HL-60 (cell line): ENCODE measurements around the gene MYH10.

Experiments used
- GABPA ChIP-seq: IDR thresholded peaks from 2 replicates; pipeline ENCODE4 v1.6.1; 2012; ENCODE audit warnings: low read depth
- POLR2AphosphoS5 ChIP-seq: IDR thresholded peaks from 2 replicates; pipeline ENCODE4 v1.6.1; 2012; ENCODE audit warnings: low read depth
- SPI1 ChIP-seq: IDR thresholded peaks from 2 replicates; pipeline ENCODE4 v1.6.1; 2012; ENCODE audit warnings: low read depth, mild to moderate bottlenecking, borderline replicate concordance
- TF ChIP-seq, protein P1 (sequence below): IDR thresholded peaks from one replicate; pipeline ENCODE4 v1.5.1; 2011; ENCODE audit warnings: low read length, control low read depth, inconsistent platforms; ENCODE audit not compliant: insufficient read depth
- TF ChIP-seq, protein P2 (sequence below): IDR thresholded peaks from 2 replicates; pipeline ENCODE4 v1.6.1; 2012; ENCODE audit warnings: low read depth; ENCODE audit not compliant: insufficient replicate concordance

DNA sequence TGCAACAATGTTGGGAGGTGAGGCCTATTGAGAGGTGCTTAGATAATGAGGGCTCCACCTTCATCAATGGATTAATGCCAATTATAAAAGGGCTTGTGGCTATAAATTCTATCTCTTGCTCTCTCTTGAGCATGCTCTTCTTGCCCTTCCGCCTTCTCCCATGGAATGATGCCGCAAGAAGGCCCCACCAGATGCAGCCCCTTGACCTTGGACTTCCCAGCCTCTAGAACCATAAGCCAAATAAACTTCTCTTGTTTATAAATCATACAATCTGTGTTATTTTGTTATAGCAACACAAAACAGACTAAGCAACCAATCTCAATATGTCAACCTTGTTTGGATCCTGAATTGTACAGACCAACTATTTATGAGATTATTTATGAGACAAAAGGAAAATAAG is 20.0 kb downstream of the MYH10 start:
- TF ChIP-seq, protein P1, sequence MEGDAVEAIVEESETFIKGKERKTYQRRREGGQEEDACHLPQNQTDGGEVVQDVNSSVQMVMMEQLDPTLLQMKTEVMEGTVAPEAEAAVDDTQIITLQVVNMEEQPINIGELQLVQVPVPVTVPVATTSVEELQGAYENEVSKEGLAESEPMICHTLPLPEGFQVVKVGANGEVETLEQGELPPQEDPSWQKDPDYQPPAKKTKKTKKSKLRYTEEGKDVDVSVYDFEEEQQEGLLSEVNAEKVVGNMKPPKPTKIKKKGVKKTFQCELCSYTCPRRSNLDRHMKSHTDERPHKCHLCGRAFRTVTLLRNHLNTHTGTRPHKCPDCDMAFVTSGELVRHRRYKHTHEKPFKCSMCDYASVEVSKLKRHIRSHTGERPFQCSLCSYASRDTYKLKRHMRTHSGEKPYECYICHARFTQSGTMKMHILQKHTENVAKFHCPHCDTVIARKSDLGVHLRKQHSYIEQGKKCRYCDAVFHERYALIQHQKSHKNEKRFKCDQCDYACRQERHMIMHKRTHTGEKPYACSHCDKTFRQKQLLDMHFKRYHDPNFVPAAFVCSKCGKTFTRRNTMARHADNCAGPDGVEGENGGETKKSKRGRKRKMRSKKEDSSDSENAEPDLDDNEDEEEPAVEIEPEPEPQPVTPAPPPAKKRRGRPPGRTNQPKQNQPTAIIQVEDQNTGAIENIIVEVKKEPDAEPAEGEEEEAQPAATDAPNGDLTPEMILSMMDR: no peak
- no peak for TF ChIP-seq POLR2AphosphoS5
- TF ChIP-seq, protein P2, sequence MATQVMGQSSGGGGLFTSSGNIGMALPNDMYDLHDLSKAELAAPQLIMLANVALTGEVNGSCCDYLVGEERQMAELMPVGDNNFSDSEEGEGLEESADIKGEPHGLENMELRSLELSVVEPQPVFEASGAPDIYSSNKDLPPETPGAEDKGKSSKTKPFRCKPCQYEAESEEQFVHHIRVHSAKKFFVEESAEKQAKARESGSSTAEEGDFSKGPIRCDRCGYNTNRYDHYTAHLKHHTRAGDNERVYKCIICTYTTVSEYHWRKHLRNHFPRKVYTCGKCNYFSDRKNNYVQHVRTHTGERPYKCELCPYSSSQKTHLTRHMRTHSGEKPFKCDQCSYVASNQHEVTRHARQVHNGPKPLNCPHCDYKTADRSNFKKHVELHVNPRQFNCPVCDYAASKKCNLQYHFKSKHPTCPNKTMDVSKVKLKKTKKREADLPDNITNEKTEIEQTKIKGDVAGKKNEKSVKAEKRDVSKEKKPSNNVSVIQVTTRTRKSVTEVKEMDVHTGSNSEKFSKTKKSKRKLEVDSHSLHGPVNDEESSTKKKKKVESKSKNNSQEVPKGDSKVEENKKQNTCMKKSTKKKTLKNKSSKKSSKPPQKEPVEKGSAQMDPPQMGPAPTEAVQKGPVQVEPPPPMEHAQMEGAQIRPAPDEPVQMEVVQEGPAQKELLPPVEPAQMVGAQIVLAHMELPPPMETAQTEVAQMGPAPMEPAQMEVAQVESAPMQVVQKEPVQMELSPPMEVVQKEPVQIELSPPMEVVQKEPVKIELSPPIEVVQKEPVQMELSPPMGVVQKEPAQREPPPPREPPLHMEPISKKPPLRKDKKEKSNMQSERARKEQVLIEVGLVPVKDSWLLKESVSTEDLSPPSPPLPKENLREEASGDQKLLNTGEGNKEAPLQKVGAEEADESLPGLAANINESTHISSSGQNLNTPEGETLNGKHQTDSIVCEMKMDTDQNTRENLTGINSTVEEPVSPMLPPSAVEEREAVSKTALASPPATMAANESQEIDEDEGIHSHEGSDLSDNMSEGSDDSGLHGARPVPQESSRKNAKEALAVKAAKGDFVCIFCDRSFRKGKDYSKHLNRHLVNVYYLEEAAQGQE: no peak
- no peak for TF ChIP-seq GABPA
- TF ChIP-seq SPI1: no peak
